Progenitor cell of endocrine pancreas (in vitro differentiated cells): ENCODE data around the gene A4GALT. TPM values are rescaled to one million over a fixed set of nuclear protein-coding genes. Genes with fewer than 3 reads are reported as not detected.

Source experiments
- DNase-seq: peaks from one replicate; pipeline ENCODE4 v3.0.0; 2021; ENCODE audit warnings: low spot score; ENCODE audit not compliant: unreplicated experiment
- H3K27ac Mint-ChIP-seq: 2 replicates; pipeline ENCODE4 v1.8.0; 2021; ENCODE audit warnings: mild to moderate bottlenecking, moderate library complexity, mixed read lengths
- H3K27me3 Mint-ChIP-seq: 2 replicates; pipeline ENCODE4 v1.8.0; 2021; ENCODE audit warnings: mixed read lengths
- H3K36me3 Mint-ChIP-seq: 2 replicates; pipeline ENCODE4 v1.8.0; 2022; ENCODE audit warnings: mixed read lengths; ENCODE audit not compliant: insufficient read depth
- H3K4me1 Mint-ChIP-seq: 2 replicates; pipeline ENCODE4 v1.8.0; 2021; ENCODE audit warnings: low read depth, mixed read lengths
- H3K4me3 Mint-ChIP-seq: 2 replicates; pipeline ENCODE4 v1.8.0; 2021; ENCODE audit warnings: low read depth, mild to moderate bottlenecking, moderate library complexity, mixed read lengths
- H3K9me3 Mint-ChIP-seq: 2 replicates; pipeline ENCODE4 v1.8.0; 2021; ENCODE audit warnings: low read depth, mixed read lengths
- total RNA-seq: library from RNA; stranded (reverse); gene quantifications from 2 replicates; pipeline ENCODE4 v1.2.1, GENCODE V29; 2021
- TF ChIP-seq, protein P1 (sequence below): fragments of 200-600 bp; sonication (generic); IDR thresholded peaks from one replicate; pipeline ENCODE4 v1.5.0; 2021; ENCODE audit warnings: antibody characterized with exemption, mild to moderate bottlenecking; ENCODE audit not compliant: unreplicated experiment

A4GALT gene
- total RNA-seq, 1 donor from 2014 or later: 1.1 TPM

DNA sequence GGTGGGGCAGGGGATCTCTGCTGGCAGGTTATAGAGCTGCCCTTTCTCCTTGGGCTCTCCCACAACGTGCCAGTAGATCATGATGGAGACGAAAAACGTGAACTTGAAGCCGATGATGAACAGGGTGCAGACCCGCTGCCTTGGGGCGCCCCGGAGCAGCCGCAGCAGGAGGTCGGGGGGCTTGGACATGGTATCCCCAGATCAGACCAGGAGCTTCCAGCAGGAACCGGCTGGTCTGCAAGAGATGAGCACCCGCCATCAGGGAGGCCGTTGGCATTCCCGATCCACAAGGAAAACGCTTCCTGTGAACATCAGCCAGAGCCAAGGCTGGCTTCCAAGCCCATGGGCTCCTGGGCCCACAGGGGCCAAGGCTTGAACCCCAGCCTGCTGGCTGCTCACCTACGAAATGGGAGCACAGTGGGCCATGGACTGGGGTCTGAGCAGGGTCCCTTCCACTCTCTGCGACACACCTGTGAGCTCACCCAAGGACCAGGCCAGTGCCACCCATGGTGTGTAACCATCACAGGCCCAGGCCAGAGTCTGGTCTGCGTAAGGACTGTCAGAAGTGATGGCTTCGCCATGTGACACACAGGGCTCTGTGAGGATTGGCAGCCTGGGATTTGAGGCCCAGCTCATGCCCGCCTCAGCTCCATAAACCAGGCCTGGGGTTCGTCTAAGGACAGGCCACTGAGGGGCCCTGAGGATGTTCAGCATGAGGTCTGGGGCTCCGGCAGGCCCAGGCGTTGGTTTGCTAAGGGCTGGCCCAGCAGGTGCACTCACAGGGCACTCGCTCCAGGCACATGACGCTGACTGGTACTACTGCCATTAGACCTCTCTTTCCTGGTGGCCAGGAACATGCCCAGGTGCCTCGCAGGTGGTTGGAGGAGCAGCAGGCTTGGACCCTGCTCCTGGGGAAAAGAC, 26.6 kb downstream of the A4GALT start:
- H3K4me1 Mint-ChIP-seq: no peaks in the 10 kb centered on the region
- no peaks in the 10 kb centered on the region for H3K36me3 Mint-ChIP-seq
- TF ChIP-seq, protein P1, sequence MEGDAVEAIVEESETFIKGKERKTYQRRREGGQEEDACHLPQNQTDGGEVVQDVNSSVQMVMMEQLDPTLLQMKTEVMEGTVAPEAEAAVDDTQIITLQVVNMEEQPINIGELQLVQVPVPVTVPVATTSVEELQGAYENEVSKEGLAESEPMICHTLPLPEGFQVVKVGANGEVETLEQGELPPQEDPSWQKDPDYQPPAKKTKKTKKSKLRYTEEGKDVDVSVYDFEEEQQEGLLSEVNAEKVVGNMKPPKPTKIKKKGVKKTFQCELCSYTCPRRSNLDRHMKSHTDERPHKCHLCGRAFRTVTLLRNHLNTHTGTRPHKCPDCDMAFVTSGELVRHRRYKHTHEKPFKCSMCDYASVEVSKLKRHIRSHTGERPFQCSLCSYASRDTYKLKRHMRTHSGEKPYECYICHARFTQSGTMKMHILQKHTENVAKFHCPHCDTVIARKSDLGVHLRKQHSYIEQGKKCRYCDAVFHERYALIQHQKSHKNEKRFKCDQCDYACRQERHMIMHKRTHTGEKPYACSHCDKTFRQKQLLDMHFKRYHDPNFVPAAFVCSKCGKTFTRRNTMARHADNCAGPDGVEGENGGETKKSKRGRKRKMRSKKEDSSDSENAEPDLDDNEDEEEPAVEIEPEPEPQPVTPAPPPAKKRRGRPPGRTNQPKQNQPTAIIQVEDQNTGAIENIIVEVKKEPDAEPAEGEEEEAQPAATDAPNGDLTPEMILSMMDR: no peak
- no peaks in the 10 kb centered on the region for H3K9me3 Mint-ChIP-seq
- H3K4me3 Mint-ChIP-seq: no peak overlapping the region
- H3K27me3 Mint-ChIP-seq: peaks cover 3% of the 10 kb centered on the region
- no peak overlapping the region for H3K27ac Mint-ChIP-seq
- no peak for DNase-seq

DNA sequence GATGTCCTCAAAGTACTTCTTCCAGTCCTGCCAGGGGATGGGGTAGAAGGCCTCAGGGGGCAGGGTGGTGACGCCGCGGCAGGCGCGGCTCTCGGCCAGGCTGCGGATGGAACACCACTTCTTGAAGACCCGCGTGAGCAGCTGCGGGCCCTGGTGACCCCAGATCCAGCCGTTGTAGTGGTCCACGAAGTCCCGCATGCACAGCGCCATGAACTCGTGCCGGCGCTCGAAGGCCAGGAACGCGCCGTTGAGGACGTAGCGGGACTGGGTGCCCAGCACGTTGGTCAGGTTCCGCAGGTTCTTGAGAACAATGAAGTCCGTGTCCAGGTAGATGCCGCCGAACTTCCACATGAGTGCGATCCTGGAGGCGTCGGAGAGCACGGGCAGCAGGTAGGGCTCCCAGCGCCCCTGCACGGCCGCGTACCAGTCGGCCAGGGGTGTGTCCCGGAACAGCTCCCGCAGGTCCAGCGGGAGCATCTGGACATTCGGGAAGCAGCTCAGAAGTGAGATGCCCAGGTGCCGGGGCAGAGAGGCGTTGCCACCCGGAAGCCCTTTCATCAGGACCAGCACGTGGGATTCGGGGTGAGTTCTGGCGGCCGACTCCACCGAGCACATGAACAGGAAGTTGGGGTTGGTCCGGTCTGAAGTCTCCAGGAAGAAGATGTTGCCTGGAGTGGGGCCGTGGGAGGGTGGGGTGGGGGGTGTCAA, 27.5 kb downstream of the A4GALT start:
- H3K36me3 Mint-ChIP-seq: no peaks in the 10 kb centered on the region
- H3K27me3 Mint-ChIP-seq: peaks cover 3% of the 10 kb centered on the region
- DNase-seq: no peak
- TF ChIP-seq, protein P1: no peak
- H3K9me3 Mint-ChIP-seq: no peaks in the 10 kb centered on the region
- no peak overlapping the region for H3K27ac Mint-ChIP-seq
- peaks cover 8% of the 10 kb centered on the region for H3K4me1 Mint-ChIP-seq
- H3K4me3 Mint-ChIP-seq: no peak overlapping the region

DNA sequence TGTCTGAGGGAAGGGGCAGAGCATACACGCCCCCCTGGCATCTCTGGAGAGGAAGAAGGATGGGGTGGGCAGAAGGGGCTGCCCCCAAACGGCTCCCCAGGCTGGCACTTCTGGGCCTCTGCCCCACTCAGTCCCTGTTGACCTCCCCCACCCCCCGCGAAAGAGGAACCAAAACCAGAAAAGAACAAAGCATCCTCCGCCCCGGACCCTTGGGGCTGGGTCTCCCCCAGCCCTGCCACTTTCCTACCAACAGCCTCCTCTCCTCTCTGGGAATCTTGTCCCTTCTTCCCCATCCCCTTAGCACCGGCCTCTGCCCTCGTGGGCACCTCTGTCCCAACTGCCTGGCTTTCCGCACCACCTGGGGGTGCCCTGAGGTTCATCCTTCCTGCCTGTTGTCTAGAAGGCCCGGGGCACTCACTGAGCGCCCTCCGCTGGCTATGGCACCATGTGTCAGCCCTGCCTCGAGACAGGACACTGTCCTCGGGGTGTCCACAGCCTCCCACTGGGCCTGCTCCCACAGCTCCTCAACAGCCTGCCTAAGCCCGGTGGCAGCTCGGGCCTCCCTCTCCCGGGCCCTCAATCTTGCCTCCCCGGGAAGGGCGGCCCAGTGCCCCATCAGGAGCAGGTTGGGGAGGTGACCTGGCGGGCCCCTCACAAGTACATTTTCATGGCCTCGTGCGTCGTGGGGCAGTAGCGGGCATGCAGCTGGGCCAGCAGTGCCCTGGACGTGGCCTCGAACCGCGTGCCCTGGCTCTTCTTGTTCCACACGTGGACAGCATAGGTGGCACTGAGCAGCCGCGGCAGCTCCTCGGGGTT, 28.2 kb downstream of the A4GALT start:
- Mint-ChIP-seq H3K4me1 (peaks cover 8% of the 10 kb centered on the region), H3K36me3 (no peaks in the 10 kb centered on the region), H3K9me3 (no peaks in the 10 kb centered on the region), H3K27ac (no peak overlapping the region), H3K27me3 (peaks cover 3% of the 10 kb centered on the region), H3K4me3 (no peak overlapping the region)
- TF ChIP-seq, protein P1: no peak
- no peak for DNase-seq

DNA sequence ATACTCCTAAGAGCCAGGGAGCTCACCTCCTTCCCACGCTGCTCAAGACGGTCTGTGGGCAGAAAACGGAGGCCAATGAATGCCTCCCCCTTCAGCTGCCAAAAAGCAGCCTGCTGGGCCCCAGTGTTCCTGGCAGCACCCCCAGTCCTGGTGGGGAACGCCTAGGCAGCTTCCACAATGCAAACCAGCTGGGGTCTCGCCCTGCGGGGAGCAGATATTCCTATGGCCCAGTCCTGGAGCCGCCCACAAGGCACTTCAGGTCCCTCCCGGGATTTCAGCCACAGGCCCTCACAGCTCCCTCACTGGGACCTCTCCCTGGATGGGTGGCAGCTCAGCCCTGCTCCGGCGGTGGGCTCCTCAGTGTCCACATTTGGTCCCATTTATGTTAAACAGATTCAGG, 29.2 kb downstream of the A4GALT start:
- TF ChIP-seq, protein P1: no peak
- peaks cover 13% of the 10 kb centered on the region for H3K4me1 Mint-ChIP-seq
- no peak overlapping the region for H3K27ac Mint-ChIP-seq
- no peak for DNase-seq
- no peaks in the 10 kb centered on the region for H3K9me3 Mint-ChIP-seq
- no peaks in the 10 kb centered on the region for H3K36me3 Mint-ChIP-seq
- H3K4me3 Mint-ChIP-seq: no peak overlapping the region
- peaks cover 4% of the 10 kb centered on the region for H3K27me3 Mint-ChIP-seq
